Adrenal gland (tissue), 12 donors: Measurements from ENCODE around the gene ATOX1. TPM values are rescaled to one million over a fixed set of nuclear protein-coding genes. Genes with fewer than 3 reads are reported as not detected.
A peak's percentile ranks its signal among the peaks of the same experiment; 100 is the strongest.

ENCODE experiments used
- DNase-seq, 7 donors: peaks; one replicate each; pipeline ENCODE4 v3.0.0-alpha.2; 2019 to 2020
- H3K27ac ChIP-seq, 5 donors: fragments of 200-600 bp; sonication (generic) in 4 of 5; 1 replicate in 3 of 5; 2 replicates in 2 of 5; pipeline versions ENCODE4 v1.5.1 to v1.8.0; 2016 to 2020; ENCODE audit warnings: mild to moderate bottlenecking in 1 of 5
- H3K27me3 ChIP-seq: fragments of 200-600 bp; 2 replicates; pipeline ENCODE4 v1.8.0; 2021
- H3K36me3 ChIP-seq, 2 donors: fragments of 200-600 bp; replicated peaks in 1 of 2; 1 replicate in 1 of 2; 2 replicates in 1 of 2; pipeline versions ENCODE4 v1.5.1 to v1.8.0; 2018 to 2022
- H3K4me1 ChIP-seq, 2 donors: fragments of 200-600 bp; replicated peaks in 1 of 2; 1 replicate in 1 of 2; 2 replicates in 1 of 2; pipeline versions ENCODE4 v1.5.1 to v1.8.0; 2018 to 2021
- H3K4me3 ChIP-seq, 4 donors: fragments of 200-600 bp; sonication (generic) in 3 of 4; one replicate each; pipeline ENCODE4 v1.5.1; 2016 to 2018
- H3K9me3 ChIP-seq, 3 donors: fragments of 200-600 bp; sonication (generic) in 1 of 3; replicated peaks in 1 of 3; 1 replicate in 2 of 3; 2 replicates in 1 of 3; pipeline versions ENCODE4 v1.5.1 to v1.8.0; 2016 to 2021
- CTCF ChIP-seq, 6 experiments: fragments of 450-650 bp in 4 of 6; fragments of 200-600 bp in 2 of 6; sonication (generic) in 1 of 6; IDR thresholded peaks; 1 replicate in 5 of 6; 2 replicates in 1 of 6; pipeline versions ENCODE4 v1.5.1 to v1.8.0; 2016 to 2021; ENCODE audit warnings: antibody characterized with exemption in 6 of 6, mild to moderate bottlenecking in 2 of 6, moderate library complexity in 1 of 6
- POLR2A ChIP-seq, 2 donors: fragments of 450-650 bp; IDR thresholded peaks; one replicate each; pipeline ENCODE4 v1.6.1; 2017; ENCODE audit warnings: antibody characterized with exemption in 2 of 2, mild to moderate bottlenecking in 2 of 2, moderate library complexity in 1 of 2
- WGBS, 4 donors: extraction: QIAGEN DNeasy Blood & Tissue Kit in 2 of 4; methylation state at CpG; one replicate each; pipeline versions ENCODE4 v1.1.5 to v1.1.7; 2013 to 2017; 5-methylcytosine and 5-hydroxymethylcytosine counted together
- intact Hi-C, 2 donors: fragments of 100-400 bp; cut with DNase I; formaldehyde crosslinking; loops; one replicate each; pipeline versions ENCODE4 v1.14.1 to v1.15.0; 2022 to 2023
- polyA plus RNA-seq, 3 donors: library from polyadenylated mRNA; stranded (reverse); fragments of 200-250 nt in 2 of 3; fragments of 350-450 nt in 1 of 3; fragmentation: Illumina TruSeq in 1 of 3; extraction: RNeasy Lipid Tissue Mini Kit (QIAGEN cat#74804) in 1 of 3; gene quantifications; one replicate each; pipeline ENCODE4 v1.2.3, GENCODE V29; 2013 to 2014
- total RNA-seq, 9 donors: library from RNA; depleted of rRNA in 4 of 9; stranded (reverse); fragments of >200 nt in 4 of 9; fragments of 120-200 nt in 1 of 9; fragmentation: NEBNext Ultra II Directional in 1 of 9; extraction: Animal tissue kit (Norgen Biotek cat#: 25700) in 1 of 9; gene quantifications; one replicate each; pipeline versions ENCODE4 v1.1.0 to v1.2.4, GENCODE V29; 2013 to 2023
- donor health status: healthy with polysubstance abuse.
- donor health status: Bipolar disorder and iron deficiency.
- donor health status: DM: yes; HTN: yes; CAD: no.
- donor health status: DM: no; HTN: no; CAD: no.
- donor health status: DM: no; HTN: no; CAD: no.
- donor health status: DM: yes; HTN: yes; CAD: no.

Gene ATOX1
- total and polyA plus RNA-seq, 12 donors = 97.5 to 291 (median 133) TPM

- peak overlapping the region; percentile 65 to 96 (median 92) for H3K27ac ChIP-seq
- H3K4me3 ChIP-seq = peak overlapping the region; percentile 1 to 83 (median 81)
- no peak for TF ChIP-seq CTCF (IDR thresholded peaks at IDR 0.05)
- no peak for TF ChIP-seq POLR2A (IDR thresholded peaks at IDR 0.05)
- no peaks in the 10 kb centered on the region for H3K36me3 ChIP-seq
- DNase-seq = peak in 6 of 7 donors; percentile 31 to 59 (median 42)
- H3K27me3 ChIP-seq = no peaks in the 10 kb centered on the region
- 0 to 1% (median 0%) methylated on average over 18 of the region's 18 CpGs for WGBS, 4 donors
- H3K9me3 ChIP-seq = no peaks in the 10 kb centered on the region
- intact Hi-C loops = no loop called here
- peaks cover 30 to 54% of the 10 kb centered on the region in 2 donors for H3K4me1 ChIP-seq
Measured at GRCh38 chr5:151772846-151773561, 14.6 kb upstream of the ATOX1 start.

GRCh38 chr5:151772029-151772845 lies 13.8 kb upstream of the ATOX1 start:
- Histone ChIP-seq H3K9me3 (no peaks in the 10 kb centered on the region), H3K4me1 (peaks cover 30 to 46% of the 10 kb centered on the region in 2 donors), H3K27ac (peak overlapping the region; percentile 65 to 96 (median 92)), H3K27me3 (no peaks in the 10 kb centered on the region), H3K36me3 (no peaks in the 10 kb centered on the region), H3K4me3 (peak overlapping the region; percentile 1 to 83 (median 81))
- intact Hi-C loops = no loop called here
- DNase-seq = peak; percentile 41 to 77 (median 54)
- 0 to 1% (median 0%) methylated on average over 14 to 87 of the region's 87 CpGs for WGBS, 4 donors
- no peak for TF ChIP-seq CTCF (IDR thresholded peaks at IDR 0.05)
- peak in 1 of 2 donors; percentile 54 for TF ChIP-seq POLR2A (IDR thresholded peaks at IDR 0.05)

- intact Hi-C loops = no loop called here
- TF ChIP-seq POLR2A (IDR thresholded peaks at IDR 0.05) (peak; percentile 96 to 99), CTCF (IDR thresholded peaks at IDR 0.05) (peak; percentile 21 to 66 (median 54))
- no peaks in the 10 kb centered on the region for H3K36me3 ChIP-seq
- DNase-seq = peak; percentile 100
- peak within 1 kb of the TSS; percentile 94 to 99 (median 97) for H3K27ac ChIP-seq
- peaks cover 30 to 41% of the 10 kb centered on the region in 2 donors for H3K4me1 ChIP-seq
- H3K9me3 ChIP-seq = no peaks in the 10 kb centered on the region
- peak within 1 kb of the TSS; percentile 12 to 83 (median 81) for H3K4me3 ChIP-seq
- 0% methylated on average over 21 to 49 of the region's 49 CpGs for WGBS, 4 donors
- H3K27me3 ChIP-seq = no peaks in the 10 kb centered on the region
Measured at GRCh38 chr5:151771259-151772028, 13.0 kb upstream of the ATOX1 start, which contains the start of gene G3BP1. TSS of gene G3BP1 (plus strand) at chr5:151771954. CDS start at chr5:151786621, 14,667 bp downstream.
